SK-N-SH treated with all-trans-retinoic acid at 6 μM for 48 hours (cell line): ENCODE results near the gene CD79A.

Experiments
- ATAC-seq: fragments of 200-7000 bp; cut with Tn5 transposase; 3 replicates; pipeline ENCODE4 v1.9.1; 2020; ENCODE audit warnings: mild to moderate bottlenecking, moderate library complexity
- ARNTL ChIP-seq: fragments of 450-650 bp; formaldehyde crosslinking; IDR thresholded peaks from 2 replicates; pipeline ENCODE4 v1.5.0; 2020; ENCODE audit warnings: low read depth, mild to moderate bottlenecking, moderate library complexity, borderline replicate concordance
- CSDC2 ChIP-seq: fragments of 250-450 bp; sonication (Bioruptor Pico); IDR thresholded peaks from 2 replicates; pipeline ENCODE4 v1.5.0; 2020; ENCODE audit warnings: mild to moderate bottlenecking, moderate library complexity
- ESRRG ChIP-seq: fragments of 250-450 bp; sonication (Bioruptor Pico); IDR thresholded peaks from 2 replicates; pipeline ENCODE4 v1.6.1; 2021; ENCODE audit warnings: mild to moderate bottlenecking
- OSR1 ChIP-seq: fragments of 250-450 bp; sonication (Bioruptor Pico); IDR thresholded peaks from 2 replicates; pipeline ENCODE4 v1.8.0; 2022; ENCODE audit warnings: moderate library complexity, mild to moderate bottlenecking, inconsistent platforms
- PATZ1 ChIP-seq: fragments of 250-450 bp; sonication (Bioruptor Pico); IDR thresholded peaks from 2 replicates; pipeline ENCODE4 v1.8.0; 2020; ENCODE audit warnings: mild to moderate bottlenecking, moderate library complexity, borderline replicate concordance
- POU6F1 ChIP-seq: fragments of 250-450 bp; sonication (Bioruptor Pico); IDR thresholded peaks from 2 replicates; pipeline ENCODE4 v1.8.0; 2021; ENCODE audit warnings: low read depth, mild to moderate bottlenecking, moderate library complexity, borderline replicate concordance
- PPARA ChIP-seq: fragments of 250-450 bp; sonication (Bioruptor Pico); IDR thresholded peaks from 2 replicates; pipeline ENCODE4 v1.5.0; 2020; ENCODE audit warnings: mild to moderate bottlenecking, borderline replicate concordance
- SNAI2 ChIP-seq: fragments of 250-450 bp; sonication (Bioruptor Pico); IDR thresholded peaks from 2 replicates; pipeline ENCODE4 v1.5.0; 2020; ENCODE audit warnings: mild to moderate bottlenecking, moderate library complexity
- TCF4 ChIP-seq: fragments of 250-450 bp; sonication (Bioruptor Pico); IDR thresholded peaks from 2 replicates; pipeline ENCODE4 v1.8.0; 2021; ENCODE audit warnings: mild to moderate bottlenecking, moderate library complexity, borderline replicate concordance
- ZC3H10 ChIP-seq: fragments of 250-450 bp; sonication (Bioruptor Pico); IDR thresholded peaks from 2 replicates; pipeline ENCODE4 v1.5.1; 2021; ENCODE audit warnings: mild to moderate bottlenecking, moderate library complexity
- ZFP30 ChIP-seq: fragments of 450-650 bp; formaldehyde crosslinking; IDR thresholded peaks from 2 replicates; pipeline ENCODE4 v1.5.0; 2022; ENCODE audit warnings: mild to moderate bottlenecking, moderate library complexity
- ZNF565 ChIP-seq: fragments of 450-650 bp; formaldehyde crosslinking; conservative IDR thresholded peaks from 2 replicates; pipeline ENCODE4 v1.5.0; 2020; ENCODE audit warnings: low read depth, mild to moderate bottlenecking, moderate library complexity
- ZNF70 ChIP-seq: fragments of 450-650 bp; formaldehyde crosslinking; IDR thresholded peaks from 2 replicates; pipeline ENCODE4 v1.5.0; 2020; ENCODE audit warnings: mild to moderate bottlenecking, moderate library complexity
- ZNF8 ChIP-seq: fragments of 450-650 bp; formaldehyde crosslinking; IDR thresholded peaks from 2 replicates; pipeline ENCODE4 v1.5.0; 2020; ENCODE audit warnings: mild to moderate bottlenecking, moderate library complexity
- TF ChIP-seq, protein P1 (sequence below): fragments of 250-450 bp; sonication (Bioruptor Pico); IDR thresholded peaks from 2 replicates; pipeline ENCODE4 v1.5.0; 2020; ENCODE audit warnings: mild to moderate bottlenecking, moderate library complexity
- TF ChIP-seq, protein P2 (sequence below): fragments of 250-450 bp; sonication (Bioruptor Pico); IDR thresholded peaks from 2 replicates; pipeline ENCODE4 v1.5.1; 2021; ENCODE audit warnings: mild to moderate bottlenecking, moderate library complexity
- TF ChIP-seq, protein P3 (sequence below): fragments of 250-450 bp; sonication (Bioruptor Pico); IDR thresholded peaks from 2 replicates; pipeline ENCODE4 v1.5.1; 2020; ENCODE audit warnings: low read depth, mild to moderate bottlenecking, moderate library complexity

CD79A gene

DNA sequence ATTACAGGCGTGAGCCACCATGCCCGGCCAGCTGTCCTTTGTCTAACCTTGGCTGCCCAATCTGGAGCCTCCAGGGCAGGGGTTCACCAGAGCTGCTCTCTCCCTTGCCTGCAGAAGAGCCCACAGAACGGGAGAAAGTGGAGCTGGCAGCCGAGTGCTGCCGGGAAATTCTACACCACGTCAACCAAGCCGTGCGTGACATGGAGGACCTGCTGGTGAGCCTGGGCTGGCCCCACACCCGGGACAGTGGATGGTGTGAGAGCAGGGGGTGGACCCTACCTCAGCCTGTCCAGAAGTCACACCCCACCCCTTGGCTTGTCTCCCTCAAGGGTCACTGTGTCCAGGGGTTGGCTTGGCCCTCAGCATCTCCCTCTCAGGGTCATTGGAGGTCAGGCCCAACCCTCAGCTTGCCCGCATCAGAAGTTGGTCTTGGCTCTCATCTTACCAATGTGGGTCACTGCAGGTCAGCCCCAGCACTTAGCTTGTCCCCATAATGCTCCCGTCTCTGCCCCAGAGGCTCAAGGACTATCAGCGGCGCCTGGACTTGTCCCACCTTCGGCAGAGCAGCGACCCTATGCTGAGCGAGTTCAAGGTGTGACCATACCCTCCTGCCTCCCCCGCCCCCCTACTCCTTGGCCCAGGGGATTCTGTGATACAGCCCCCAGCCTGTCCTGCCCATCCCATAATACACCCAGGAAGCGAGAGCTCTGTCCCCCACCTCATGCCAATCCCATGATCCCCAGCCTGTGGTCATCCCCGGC, 26.3 kb downstream of the CD79A start:
- TF ChIP-seq SNAI2 (CRISPR knock-in tag) (no peak), OSR1 (CRISPR knock-in tag) (no peak), PPARA (CRISPR knock-in tag) (no peak), PATZ1 (CRISPR knock-in tag) (no peak), ZC3H10 (CRISPR knock-in tag) (no peak), CSDC2 (CRISPR knock-in tag) (no peak), ARNTL (no peak), ZNF70 (CRISPR knock-in tag) (no peak), POU6F1 (CRISPR knock-in tag) (no peak), ZFP30 (no peak)
- TF ChIP-seq, protein P1, sequence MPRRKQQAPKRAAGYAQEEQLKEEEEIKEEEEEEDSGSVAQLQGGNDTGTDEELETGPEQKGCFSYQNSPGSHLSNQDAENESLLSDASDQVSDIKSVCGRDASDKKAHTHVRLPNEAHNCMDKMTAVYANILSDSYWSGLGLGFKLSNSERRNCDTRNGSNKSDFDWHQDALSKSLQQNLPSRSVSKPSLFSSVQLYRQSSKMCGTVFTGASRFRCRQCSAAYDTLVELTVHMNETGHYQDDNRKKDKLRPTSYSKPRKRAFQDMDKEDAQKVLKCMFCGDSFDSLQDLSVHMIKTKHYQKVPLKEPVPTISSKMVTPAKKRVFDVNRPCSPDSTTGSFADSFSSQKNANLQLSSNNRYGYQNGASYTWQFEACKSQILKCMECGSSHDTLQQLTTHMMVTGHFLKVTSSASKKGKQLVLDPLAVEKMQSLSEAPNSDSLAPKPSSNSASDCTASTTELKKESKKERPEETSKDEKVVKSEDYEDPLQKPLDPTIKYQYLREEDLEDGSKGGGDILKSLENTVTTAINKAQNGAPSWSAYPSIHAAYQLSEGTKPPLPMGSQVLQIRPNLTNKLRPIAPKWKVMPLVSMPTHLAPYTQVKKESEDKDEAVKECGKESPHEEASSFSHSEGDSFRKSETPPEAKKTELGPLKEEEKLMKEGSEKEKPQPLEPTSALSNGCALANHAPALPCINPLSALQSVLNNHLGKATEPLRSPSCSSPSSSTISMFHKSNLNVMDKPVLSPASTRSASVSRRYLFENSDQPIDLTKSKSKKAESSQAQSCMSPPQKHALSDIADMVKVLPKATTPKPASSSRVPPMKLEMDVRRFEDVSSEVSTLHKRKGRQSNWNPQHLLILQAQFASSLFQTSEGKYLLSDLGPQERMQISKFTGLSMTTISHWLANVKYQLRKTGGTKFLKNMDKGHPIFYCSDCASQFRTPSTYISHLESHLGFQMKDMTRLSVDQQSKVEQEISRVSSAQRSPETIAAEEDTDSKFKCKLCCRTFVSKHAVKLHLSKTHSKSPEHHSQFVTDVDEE (CRISPR knock-in tag), result no peak
- TF ChIP-seq, protein P2, sequence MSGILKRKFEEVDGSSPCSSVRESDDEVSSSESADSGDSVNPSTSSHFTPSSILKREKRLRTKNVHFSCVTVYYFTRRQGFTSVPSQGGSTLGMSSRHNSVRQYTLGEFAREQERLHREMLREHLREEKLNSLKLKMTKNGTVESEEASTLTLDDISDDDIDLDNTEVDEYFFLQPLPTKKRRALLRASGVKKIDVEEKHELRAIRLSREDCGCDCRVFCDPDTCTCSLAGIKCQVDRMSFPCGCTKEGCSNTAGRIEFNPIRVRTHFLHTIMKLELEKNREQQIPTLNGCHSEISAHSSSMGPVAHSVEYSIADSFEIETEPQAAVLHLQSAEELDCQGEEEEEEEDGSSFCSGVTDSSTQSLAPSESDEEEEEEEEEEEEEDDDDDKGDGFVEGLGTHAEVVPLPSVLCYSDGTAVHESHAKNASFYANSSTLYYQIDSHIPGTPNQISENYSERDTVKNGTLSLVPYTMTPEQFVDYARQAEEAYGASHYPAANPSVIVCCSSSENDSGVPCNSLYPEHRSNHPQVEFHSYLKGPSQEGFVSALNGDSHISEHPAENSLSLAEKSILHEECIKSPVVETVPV (CRISPR knock-in tag), result no peak
- TF ChIP-seq, protein P3, sequence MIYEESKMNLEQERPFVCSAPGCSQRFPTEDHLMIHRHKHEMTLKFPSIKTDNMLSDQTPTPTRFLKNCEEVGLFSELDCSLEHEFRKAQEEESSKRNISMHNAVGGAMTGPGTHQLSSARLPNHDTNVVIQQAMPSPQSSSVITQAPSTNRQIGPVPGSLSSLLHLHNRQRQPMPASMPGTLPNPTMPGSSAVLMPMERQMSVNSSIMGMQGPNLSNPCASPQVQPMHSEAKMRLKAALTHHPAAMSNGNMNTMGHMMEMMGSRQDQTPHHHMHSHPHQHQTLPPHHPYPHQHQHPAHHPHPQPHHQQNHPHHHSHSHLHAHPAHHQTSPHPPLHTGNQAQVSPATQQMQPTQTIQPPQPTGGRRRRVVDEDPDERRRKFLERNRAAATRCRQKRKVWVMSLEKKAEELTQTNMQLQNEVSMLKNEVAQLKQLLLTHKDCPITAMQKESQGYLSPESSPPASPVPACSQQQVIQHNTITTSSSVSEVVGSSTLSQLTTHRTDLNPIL (CRISPR knock-in tag), result no peak
- TF ChIP-seq, all 23 proteins: peak for 0
- no peak for ATAC-seq

GRCh38 chr19:41904118-41904870, 27.2 kb downstream of the CD79A start:
- TF ChIP-seq, protein P1 (CRISPR knock-in tag), result no peak
- no peak for TF ChIP-seq PPARA (CRISPR knock-in tag)
- TF ChIP-seq, protein P3 (CRISPR knock-in tag), result no peak
- TF ChIP-seq TCF4 (CRISPR knock-in tag), result no peak
- no peak for TF ChIP-seq ESRRG (CRISPR knock-in tag)
- no peak for TF ChIP-seq ZNF8 (CRISPR knock-in tag)
- TF ChIP-seq ZNF565, result no peak
- TF ChIP-seq, all 23 proteins: peak for 0
- ATAC-seq, result no peak
